ENCODE results near the gene OCIAD1. TPM values are rescaled to one million over a fixed set of nuclear protein-coding genes. Genes with fewer than 3 reads are reported as not detected.
"Not testable (repeated sequence)": the region's sequence is repeated elsewhere in the genome, so short reads cannot be mapped to it uniquely, and the experiment has no call there.

Gene OCIAD1
- total RNA-seq, 4 donors from 2014 or later = 63.3 to 97.7 (median 77.8) TPM

DNA sequence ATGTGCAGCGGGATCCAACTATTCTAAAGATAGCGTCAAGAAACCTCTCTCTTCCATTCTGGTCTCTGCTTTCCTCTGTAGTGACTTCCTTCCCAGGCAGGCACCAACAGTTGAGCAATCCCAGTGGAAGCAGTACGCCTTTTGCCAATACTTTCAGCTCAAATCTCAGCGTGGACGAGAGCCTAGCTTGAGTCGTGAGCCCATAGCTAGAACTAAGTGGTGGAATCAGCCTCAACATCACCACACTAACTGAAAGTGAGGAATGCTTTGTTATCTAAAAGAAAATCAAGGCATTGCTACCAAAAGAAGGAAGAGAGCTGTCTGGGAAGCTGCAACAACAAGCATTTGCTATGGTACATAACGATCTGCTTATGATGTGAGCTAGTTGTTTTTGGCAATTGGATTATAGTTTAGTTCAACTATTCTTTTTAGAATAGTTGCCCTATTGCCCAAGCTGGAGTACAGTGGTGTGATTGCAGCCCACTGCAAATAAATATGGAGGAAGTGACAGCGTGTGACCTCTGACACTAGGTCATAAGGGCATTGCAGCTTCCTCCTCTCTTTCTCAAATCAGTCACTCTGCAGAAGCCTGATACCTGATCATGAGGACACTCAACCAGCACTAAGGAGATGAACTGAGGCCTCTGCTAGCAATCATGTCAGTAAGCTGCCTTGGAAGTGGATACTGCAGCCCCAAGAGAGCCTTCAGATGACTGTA is 26.1 kb upstream of the OCIAD1 start:
- no peak for DNase-seq
- no peaks in the 10 kb centered on the region for H3K27me3 ChIP-seq
- peaks cover 5 to 20% (median 9%) of the 10 kb centered on the region in 3 donors for H3K4me1 ChIP-seq
- intact Hi-C loops (cut with DNase I) = no loop called here
- WGBS, 2 donors = 77 to 81% methylated on average over 5 to 8 of the region's 8 CpGs
- H3K9me3 ChIP-seq = no peaks in the 10 kb centered on the region
- TF ChIP-seq, protein P1, sequence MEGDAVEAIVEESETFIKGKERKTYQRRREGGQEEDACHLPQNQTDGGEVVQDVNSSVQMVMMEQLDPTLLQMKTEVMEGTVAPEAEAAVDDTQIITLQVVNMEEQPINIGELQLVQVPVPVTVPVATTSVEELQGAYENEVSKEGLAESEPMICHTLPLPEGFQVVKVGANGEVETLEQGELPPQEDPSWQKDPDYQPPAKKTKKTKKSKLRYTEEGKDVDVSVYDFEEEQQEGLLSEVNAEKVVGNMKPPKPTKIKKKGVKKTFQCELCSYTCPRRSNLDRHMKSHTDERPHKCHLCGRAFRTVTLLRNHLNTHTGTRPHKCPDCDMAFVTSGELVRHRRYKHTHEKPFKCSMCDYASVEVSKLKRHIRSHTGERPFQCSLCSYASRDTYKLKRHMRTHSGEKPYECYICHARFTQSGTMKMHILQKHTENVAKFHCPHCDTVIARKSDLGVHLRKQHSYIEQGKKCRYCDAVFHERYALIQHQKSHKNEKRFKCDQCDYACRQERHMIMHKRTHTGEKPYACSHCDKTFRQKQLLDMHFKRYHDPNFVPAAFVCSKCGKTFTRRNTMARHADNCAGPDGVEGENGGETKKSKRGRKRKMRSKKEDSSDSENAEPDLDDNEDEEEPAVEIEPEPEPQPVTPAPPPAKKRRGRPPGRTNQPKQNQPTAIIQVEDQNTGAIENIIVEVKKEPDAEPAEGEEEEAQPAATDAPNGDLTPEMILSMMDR (IDR thresholded peaks at IDR 0.05) = no peak
- H3K36me3 ChIP-seq = no peaks in the 10 kb centered on the region
- no peak overlapping the region for H3K4me3 ChIP-seq
- no peak overlapping the region for H3K27ac ChIP-seq

DNA sequence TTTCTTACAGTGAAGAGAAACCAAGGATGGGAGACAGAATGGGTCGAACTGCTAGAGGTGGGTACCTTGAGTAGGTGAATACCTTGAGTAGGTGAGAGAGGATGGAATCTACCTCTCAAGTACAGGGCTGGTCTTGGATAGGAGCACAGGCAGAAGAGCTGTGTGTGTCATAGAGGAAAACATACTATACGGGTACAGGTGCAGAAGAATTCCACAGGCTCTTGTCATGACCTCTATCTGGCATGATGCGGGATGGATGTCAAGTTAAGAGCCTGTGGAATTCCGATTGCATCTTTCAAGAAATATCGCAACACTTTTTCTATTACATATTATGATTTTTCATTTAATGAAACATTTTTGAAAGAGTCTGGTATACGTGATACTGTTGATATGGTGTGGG is 18.0 kb upstream of the OCIAD1 start:
- intact Hi-C loops (cut with DNase I) = no loop called here

DNA sequence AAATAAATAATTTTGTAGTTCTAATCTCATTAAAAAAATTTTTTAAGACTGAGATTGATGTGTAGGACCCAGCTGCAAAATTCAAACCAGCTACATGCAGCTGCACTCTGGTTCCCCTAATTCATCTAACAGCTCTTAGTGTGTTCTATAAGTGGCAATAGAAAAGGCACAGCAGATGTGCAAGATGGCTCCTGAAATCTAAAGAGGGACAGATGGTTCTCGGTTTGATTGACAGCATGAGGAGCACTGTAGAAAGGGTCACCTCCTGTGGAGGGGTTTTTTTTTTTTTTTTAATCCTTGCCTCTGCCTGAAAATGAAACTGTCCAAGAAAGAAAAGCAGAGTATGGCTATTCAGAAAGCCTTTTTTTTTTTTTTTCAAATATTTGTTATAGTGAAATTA is 16.9 kb upstream of the OCIAD1 start:
- no peak overlapping the region for H3K27ac ChIP-seq
- H3K4me3 ChIP-seq = no peak overlapping the region
- TF ChIP-seq, protein P1 (IDR thresholded peaks at IDR 0.05) = no peak
- no peak for TF ChIP-seq POLR2A (IDR thresholded peaks at IDR 0.05)
- no peaks in the 10 kb centered on the region for H3K4me1 ChIP-seq
- peaks cover 0 to 11% (median 0%) of the 10 kb centered on the region in 4 donors for H3K27me3 ChIP-seq
- WGBS, 2 donors = 47 to 54% methylated on average over 1 of the region's 1 CpG
- H3K9me3 ChIP-seq = no peaks in the 10 kb centered on the region
- no peaks in the 10 kb centered on the region for H3K36me3 ChIP-seq
- no peak for DNase-seq
- intact Hi-C loops (cut with DNase I) = no loop called here

More for the DNA sequence above, 18.0 kb upstream of the OCIAD1 start:
- Histone ChIP-seq H3K4me3 (no peak overlapping the region), H3K27ac (no peak overlapping the region), H3K36me3 (no peaks in the 10 kb centered on the region), H3K9me3 (no peaks in the 10 kb centered on the region), H3K4me1 (no peaks in the 10 kb centered on the region), H3K27me3 (peaks cover 0 to 10% (median 0%) of the 10 kb centered on the region in 4 donors)
- TF ChIP-seq, protein P1 (IDR thresholded peaks at IDR 0.05) = no peak
- no peak for TF ChIP-seq POLR2A (IDR thresholded peaks at IDR 0.05)
- WGBS, 2 donors = 71 to 76% methylated on average over 6 of the region's 6 CpGs
- DNase-seq = no peak

DNA sequence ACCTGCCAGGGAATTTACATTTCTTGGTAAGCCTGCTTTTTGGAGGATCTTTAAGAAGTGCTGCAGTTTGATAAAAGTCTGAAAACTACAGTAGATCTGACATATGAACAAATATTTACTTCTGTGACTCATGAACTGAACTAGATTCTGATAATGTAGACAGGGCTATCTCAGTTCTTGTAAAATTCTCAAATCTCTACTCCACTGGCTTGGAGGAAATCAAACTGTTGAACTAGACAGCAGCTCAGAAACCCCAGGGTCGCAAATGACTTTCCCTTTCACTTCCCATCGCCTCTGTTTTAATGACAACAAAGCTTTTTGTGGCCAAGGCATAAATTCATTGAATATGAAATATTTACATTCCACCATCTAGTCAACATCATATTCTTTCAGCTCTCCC is 15.4 kb upstream of the OCIAD1 start:
- no peak for TF ChIP-seq POLR2A (IDR thresholded peaks at IDR 0.05)
- no peak overlapping the region for H3K4me3 ChIP-seq
- intact Hi-C loops (cut with DNase I) = no loop called here
- peaks cover 0 to 11% (median 0%) of the 10 kb centered on the region in 4 donors for H3K27me3 ChIP-seq
- no peaks in the 10 kb centered on the region for H3K9me3 ChIP-seq
- DNase-seq = no peak
- WGBS, 2 donors = 31 to 41% methylated on average over 2 of the region's 2 CpGs
- H3K4me1 ChIP-seq = no peaks in the 10 kb centered on the region
- no peaks in the 10 kb centered on the region for H3K36me3 ChIP-seq
- H3K27ac ChIP-seq = no peak overlapping the region

DNA sequence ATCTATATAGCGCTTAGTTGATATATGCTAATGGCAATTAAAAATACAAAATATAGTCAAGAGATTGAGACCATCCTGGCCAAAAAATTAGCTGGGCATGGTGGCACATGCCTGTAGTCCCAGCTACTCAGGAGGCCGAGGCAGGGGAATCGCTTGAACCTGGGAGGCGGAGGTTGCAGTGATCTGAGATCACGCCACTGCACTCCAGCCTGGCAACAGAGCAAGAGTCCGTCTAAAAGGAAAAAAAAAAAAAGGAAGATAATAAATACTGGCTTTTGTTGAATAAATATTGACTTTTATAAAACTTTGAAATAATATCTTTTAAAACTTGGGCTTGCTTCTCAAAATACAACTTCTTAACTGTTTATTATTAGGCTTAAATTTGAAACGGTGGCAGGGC is 14.6 kb upstream of the OCIAD1 start:
- intact Hi-C loops (cut with DNase I); H3K9me3 ChIP-seq; DNase-seq; H3K36me3 ChIP-seq; H3K4me1 ChIP-seq; H3K4me3 ChIP-seq; H3K27ac ChIP-seq: not testable (repeated sequence)
- WGBS, 2 donors = 74 to 80% methylated on average over 7 of the region's 7 CpGs
- H3K27me3 ChIP-seq = peaks cover 0 to 11% (median 0%) of the 10 kb centered on the region in 4 donors

DNA sequence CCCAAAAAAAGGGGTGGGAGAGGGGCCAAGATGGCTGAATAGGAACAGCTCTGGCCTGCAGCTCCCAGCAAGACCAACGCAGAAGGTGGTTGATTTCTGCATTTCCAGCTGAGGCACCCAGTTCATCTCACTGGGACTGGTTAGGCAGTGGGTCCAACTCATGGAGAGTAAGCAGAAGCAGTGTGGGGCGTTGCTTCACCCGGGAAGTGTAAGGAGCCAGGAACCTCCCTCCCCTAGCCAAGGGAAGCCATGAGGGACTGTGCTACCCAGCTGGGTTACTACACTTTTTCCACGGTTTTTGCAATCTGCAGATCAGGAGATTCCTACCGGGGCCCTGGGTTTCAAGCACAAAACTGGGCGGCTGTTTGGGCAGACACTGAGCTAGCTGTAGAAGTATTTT is 13.9 kb upstream of the OCIAD1 start:
- peaks cover 0 to 11% (median 0%) of the 10 kb centered on the region in 4 donors for H3K27me3 ChIP-seq
- 100% methylated on average over 1 of the region's 6 CpGs; no CpG with 5 or more reads in 1 of the 2 donors for WGBS, 2 donors
- H3K4me1 ChIP-seq = no peaks in the 10 kb centered on the region
- H3K36me3 ChIP-seq = no peaks in the 10 kb centered on the region
- intact Hi-C loops (cut with DNase I) = no loop called here
- no peak overlapping the region for H3K4me3 ChIP-seq
- H3K27ac ChIP-seq = no peak overlapping the region
- no peak for DNase-seq
- no peaks in the 10 kb centered on the region for H3K9me3 ChIP-seq
- no peak for TF ChIP-seq POLR2A (IDR thresholded peaks at IDR 0.05)
- TF ChIP-seq, protein P1 (IDR thresholded peaks at IDR 0.05) = no peak

DNA sequence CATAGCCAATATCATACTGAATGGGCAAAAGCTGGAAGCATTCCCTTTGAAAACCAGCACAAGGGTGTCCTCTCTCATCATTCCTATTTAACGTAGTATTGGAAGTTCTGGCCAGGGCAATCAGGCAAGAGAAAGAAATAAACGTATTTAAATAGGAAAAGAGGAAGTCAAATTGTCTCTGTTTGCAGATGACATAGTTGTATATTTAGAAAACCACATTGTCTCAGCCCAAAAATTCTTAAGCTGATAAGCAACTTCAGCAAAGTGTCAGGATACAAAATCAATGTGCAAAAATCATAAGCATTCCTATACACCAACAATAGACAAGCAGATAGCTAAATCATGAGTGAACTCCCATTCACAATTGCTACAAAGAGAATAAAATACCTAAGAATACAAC is 9.5 kb upstream of the OCIAD1 start:
- intact Hi-C loops (cut with DNase I); DNase-seq; H3K9me3 ChIP-seq; H3K4me1 ChIP-seq; H3K27ac ChIP-seq; H3K4me3 ChIP-seq; H3K36me3 ChIP-seq: not testable (repeated sequence)
- peaks cover 0 to 18% (median 0%) of the 10 kb centered on the region in 4 donors for H3K27me3 ChIP-seq
- WGBS, 2 donors = 56 to 70% methylated on average over 2 of the region's 2 CpGs
